Amniotic stem cell (primary cell): ENCODE measurements around the gene GTPBP6.
"Not testable (repeated sequence)": the region's sequence is repeated elsewhere in the genome, so short reads cannot be mapped to it uniquely, and the experiment has no call there.

Source experiments
- DNase-seq: peaks from one replicate; lab custom pipeline; 2025; lab: John Stamatoyannopoulos, UW

The GTPBP6 gene

DNA sequence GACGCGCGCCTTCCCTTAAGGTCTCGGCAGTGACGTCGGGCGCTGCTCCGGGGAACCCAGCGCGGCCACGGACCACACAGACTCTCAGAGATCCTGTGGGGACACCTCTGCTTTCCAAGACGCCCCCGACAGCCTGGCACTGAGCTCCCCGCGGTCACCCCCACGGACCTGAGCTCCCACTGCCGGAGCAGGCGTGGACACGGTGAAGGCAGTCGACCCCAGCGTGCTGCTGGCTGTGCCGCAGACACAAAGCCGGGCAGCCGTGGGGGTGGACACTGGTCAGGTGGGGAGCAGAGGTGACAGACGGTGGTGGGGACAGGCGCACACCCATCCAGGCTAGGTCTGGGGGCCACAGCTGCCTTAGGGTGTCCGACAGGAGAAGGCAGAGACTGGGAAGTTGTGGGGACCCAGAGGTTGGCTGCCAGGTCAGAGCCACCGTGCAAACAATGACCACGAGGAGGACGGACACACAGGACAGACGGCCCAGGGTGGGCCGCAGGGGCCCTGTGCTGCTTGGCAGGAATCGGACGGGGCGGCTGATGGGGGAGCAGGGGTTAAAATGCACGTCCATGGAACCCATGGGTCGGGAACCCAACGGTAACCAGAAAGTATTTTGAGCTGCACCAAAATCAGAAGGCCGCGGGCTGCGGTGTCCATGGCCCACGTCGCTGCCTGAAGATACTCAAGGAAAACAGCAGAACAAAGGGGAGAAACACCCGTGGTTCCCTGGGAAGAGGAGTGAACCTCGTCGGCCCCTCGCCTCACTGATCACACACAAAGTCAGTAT is 16.6 kb upstream of the GTPBP6 start:
- no peak for DNase-seq

- no peak for DNase-seq
These were observed 15.8 kb upstream of the GTPBP6 start for GRCh38 chrX:334331-334891.

GRCh38 chrX:333611-334311 is 15.2 kb upstream of the GTPBP6 start:
- no peak for DNase-seq

DNA sequence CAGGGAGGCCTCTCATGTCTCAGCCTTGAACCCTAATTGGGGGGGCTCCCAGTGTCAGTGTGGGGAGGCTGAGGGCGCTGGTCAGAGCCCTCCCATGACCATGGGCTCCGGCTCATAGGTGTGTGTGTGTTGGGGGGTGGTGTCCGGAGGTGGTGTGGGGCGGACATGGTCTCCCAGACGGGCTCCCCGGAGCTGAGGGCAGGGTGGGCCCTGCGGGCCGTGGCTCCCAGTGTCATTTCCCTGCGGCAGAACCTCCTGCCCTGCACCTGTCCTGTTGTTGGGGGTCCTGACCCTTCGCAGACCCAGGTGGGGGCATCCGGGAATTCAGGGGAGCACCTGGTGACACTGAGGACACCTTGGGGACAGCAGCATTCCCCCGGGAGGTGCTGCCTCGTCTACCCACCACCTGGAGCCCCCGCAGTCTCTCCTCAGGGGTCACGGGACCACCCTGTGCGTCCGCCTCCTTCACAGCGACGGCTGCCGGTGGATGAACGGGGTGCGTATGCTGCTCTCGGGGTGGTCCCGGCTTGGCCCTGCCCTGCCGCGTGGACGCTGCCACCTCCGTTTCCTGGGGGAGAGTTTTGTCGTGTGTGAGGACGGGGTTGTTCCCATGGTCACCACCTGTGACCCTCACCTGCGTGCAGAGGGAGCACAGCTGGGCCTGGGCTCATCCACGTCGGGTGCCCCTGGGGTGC is 14.5 kb upstream of the GTPBP6 start:
- no peak for DNase-seq

- no peak for DNase-seq
These were observed 13.9 kb upstream of the GTPBP6 start for GRCh38 chrX:332496-332860.

DNA sequence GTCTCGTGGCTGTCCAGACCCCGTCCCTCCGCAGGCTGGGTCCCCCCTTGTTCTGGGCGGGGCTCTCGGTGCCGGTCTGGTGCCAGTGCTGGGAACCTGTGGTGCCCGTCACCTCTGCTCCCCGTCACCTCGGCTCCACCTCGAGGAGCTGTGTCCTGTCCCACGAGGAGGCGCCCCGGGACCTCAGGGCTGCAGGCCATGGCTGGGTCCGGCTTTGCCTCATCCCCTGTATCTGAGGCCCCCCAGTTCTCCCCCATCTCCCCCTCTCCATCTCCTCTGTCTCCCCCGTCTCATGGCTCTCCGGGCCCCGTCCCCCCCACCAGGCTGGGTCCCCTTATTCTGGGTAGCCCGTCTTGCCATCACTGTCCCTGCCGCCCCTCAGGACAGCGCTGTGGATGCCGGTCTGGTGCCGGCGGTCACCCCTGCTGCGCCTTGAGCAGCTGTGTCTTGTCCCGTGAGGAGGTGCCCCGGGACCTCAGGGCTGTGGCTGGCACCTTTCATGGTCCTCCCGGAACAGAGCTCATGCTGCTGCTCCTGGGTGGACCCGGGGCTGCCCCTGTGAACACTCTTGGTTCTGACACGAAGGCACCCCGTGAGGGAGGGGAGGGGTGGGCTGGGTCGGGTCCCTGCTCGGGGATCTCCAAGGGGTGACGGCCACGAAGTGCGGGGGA is 13.4 kb upstream of the GTPBP6 start:
- DNase-seq, result no peak

DNA sequence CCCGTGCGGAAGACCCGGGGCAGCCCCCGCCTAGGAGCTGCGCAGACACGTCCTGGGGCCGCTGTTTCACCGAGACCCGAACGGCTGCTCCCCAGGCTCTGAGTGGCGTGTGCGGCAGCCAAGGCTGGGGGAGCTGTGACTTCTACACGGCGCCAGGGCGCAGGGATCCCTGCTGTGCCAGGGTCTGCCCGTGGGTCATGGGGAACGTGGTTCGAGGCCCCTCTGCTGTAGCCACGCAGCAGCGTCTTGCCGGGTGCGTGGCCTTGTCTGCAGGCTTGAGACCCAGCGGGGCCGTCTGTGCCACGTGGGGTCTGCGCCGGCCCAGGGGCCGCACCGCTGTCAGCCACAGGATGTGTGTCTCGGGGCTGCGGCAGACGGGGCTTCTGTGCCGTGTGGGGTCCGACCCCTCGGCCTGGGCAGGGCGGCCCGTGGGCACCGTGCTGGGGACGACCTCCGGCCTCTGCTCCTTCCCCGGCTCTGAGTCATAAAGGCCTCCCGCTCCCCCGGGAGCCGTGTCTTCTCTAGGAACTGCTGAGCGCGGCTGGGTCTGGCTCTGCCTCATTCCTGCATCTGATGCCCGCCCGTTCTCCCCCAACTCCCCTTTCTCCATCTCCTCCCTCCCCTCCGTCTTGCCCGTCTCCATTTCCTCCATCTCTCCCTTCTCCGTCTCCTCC is 12.7 kb upstream of the GTPBP6 start:
- DNase-seq, result no peak

GRCh38 chrX:330726-331150 is 12.1 kb upstream of the GTPBP6 start:
- no peak for DNase-seq

- not testable (repeated sequence) for DNase-seq
These were observed 11.6 kb upstream of the GTPBP6 start for GRCh38 chrX:330141-330725.

GRCh38 chrX:329291-329910 is 10.8 kb upstream of the GTPBP6 start:
- no peak for DNase-seq

GRCh38 chrX:327660-328126 is 9.1 kb upstream of the GTPBP6 start:
- DNase-seq, result no peak

GRCh38 chrX:324664-325063 is 6.1 kb upstream of the GTPBP6 start:
- DNase-seq, result not testable (repeated sequence)

GRCh38 chrX:323721-324628 is 5.4 kb upstream of the GTPBP6 start:
- DNase-seq, result no peak

GRCh38 chrX:320126-320783 is 1.7 kb upstream of the GTPBP6 start:
- DNase-seq, result no peak

GRCh38 chrX:319579-320125 is 1.1 kb upstream of the GTPBP6 start:
- no peak for DNase-seq

DNA sequence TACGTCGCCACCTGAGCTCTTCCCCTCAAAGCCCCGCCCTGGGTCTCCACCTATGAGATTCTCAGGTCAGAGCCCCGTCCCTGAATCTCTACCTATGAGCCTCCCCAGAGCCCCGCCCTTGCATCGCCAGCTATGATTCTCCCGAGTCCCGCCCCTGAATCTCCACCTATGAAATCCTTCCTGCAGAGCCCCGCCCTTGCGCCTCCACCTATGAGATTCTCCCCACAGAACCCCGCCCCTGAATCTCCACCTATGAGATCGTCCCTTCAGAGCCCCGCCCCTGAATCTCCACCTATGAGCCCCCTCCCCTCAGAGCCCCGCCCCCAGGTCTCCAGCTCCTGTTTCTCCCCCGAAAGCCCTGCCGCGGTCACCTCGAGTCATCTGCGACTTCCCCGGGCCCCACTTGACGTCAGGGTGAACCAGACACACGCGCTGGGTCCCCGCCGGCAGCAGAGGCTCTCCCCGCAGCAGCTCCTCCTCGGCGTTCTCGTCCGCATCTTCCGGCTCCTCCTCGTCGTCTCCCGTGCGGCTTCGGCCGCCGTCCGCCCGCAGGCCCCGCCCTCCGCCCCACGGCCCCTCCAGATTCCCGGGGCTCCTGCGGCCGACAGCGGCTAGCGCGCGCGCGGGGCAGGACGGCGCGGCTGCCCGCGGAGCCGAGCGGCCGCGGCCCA is 393 bp downstream of the GTPBP6 start:
- DNase-seq, result no peak

DNA sequence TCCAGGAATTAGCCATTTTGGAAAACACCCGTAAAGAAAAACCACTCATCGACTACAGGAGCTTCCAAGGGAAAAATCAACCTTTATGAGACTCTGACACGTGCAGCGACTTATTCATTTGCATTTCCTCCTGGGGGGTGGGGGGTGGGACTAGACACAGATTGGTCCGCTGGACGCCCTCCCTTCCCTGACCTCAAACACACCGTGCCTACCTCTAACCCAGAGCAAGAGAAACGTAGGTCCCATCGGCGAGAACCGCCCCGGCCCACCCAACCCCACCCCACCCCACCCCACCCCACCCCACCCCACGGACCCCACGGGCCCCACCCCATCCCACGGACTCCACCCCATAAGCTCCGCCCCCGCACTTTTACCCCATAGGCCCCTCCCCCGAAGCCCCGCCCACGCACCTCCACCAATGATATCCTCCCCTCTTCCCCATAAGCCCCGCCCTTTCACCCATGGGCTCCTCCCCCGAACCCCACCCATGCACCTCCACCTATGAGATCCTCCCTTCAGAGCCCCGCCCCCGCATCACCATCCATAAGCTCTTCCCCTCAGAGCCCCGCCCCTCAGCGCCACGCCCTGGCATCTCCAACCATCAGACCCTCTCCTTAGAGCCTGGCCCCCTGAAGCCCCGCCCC is 1.1 kb downstream of the GTPBP6 start:
- no peak for DNase-seq
